GM21723 (cell line): Measurements from ENCODE around the gene CCDC57.
A peak's percentile ranks its signal among the peaks of the same experiment; 100 is the strongest.
"Not testable (repeated sequence)": the region's sequence is repeated elsewhere in the genome, so short reads cannot be mapped to it uniquely, and the experiment has no call there.

Source experiments
- ATAC-seq: cut with Tn5 transposase; IDR thresholded peaks from one replicate; pipeline ENCODE4 v1.9.1; 2021; ENCODE audit warnings: mild to moderate bottlenecking, moderate library complexity; ENCODE audit not compliant: unreplicated experiment

Gene CCDC57

DNA sequence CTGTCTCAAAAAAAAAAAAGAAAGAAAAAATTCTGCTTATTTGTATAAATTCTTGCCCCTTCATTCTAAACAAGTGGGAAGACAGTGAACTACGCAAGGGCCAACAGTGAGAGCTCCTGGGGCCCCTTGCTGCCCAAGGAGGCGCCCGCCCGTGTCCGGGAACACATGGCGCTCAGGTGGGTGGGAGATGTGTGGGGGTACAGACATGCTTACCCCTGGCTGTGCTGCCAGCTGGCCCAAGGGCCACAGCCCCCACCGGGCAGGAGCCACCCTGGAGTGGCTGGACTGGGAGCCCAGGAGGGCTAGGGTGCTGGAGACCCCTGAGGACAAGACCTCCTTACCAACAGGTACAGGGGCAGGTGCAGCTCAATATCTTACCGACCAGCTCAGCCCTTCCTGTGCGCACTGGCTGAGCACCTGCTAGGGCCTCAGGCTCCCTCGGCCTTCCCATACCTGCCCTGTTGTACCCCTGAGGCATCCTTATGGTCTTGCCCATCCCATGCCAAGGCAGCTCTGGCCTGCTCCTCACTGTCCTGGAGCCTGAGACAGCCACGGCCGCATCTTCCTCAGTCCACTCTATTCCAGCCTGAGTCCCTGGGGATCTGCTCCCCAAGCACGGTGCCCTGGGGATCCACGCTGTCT is 56.2 kb downstream of the CCDC57 start:
- no peak for ATAC-seq

DNA sequence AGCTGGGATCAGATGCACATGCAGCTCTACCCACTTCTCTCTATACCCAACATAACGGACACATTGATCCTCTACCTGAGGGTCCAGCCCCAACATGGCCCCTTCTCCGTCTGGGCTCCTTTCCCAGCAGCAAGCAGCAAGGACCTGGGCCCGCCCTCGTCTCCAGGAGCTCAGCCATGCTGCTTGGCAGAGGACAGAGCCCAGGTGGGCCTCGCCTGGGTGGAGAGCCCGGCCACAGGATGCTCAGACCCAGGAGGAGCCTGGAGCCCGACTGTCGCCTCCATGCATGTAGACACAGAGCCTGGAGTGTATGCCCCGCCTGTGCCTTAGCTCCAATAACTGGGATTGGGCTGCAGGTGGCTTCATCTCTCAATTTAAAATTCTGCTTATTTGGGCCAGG is 57.0 kb downstream of the CCDC57 start:
- ATAC-seq = no peak

DNA sequence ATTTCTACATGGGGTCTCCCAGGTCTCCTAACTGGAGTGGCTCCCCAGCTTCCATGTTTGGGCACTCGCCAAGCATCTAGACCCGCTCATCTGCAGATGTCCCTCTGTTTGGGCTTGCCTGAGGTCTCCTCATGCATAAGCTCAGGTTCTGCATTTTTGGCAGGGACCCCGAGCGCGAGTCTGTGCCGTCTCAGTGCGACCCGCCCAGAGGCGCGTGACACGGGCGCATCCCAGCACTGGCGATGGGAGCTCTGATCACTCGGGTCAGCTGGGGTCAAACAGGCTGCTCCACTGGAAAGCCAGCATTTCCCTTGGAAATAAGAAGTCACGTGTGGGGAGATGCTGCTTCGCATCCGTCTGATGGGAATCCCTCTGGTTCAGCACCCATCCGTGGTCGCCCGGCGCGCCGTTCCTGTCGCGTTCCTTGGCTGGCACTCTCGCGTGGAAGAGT is 57.7 kb downstream of the CCDC57 start:
- no peak for ATAC-seq

DNA sequence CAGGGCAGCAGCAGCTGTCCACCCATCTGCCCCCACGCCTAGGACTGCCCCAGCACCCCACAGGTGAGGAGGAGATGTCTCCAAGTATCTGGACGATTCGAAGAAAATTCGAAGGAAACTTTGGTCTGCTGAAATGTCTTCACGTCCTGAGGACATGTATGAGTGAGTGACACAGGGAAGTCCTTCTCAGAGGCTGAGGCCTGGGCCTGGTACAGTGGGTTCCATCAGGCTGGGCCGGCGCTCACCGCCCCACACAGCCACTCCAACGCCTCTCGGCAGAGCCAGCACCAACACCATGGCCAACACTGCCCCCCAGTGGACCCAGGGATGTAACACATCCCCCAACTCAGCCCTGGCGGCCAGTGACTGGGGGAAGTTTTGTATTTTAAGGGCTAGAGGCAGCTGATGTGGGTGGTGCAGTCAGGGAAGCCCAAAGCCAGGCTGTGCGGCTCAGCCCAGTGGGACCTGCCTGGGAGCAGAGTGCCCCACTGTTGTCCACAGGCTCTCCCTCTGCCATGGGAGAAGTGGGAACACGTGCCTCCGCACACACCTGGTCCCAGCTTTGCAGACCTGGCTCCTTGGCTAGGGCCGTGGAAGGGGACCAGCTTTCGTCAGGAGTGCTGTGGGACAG is 58.8 kb downstream of the CCDC57 start:
- peak; percentile 54 for ATAC-seq

DNA sequence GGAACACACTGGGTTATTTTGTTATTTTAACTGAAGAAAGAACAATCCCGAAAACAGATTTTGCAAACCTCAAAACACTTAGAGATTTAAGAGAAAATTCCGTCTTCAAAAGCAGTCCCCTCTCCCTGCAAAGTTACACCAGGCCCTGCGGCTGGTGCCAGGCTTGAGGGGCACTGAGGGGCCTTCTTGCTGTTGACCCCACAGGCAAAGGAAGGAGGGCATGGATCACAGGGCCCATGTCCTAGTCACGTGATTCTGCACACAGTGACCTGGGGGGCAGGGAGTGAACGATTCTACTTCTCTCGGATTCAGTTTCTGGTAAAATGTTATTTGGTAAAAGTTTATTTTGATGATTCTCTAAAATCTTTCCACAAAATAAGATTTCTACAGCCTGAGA is 59.3 kb downstream of the CCDC57 start:
- no peak for ATAC-seq

DNA sequence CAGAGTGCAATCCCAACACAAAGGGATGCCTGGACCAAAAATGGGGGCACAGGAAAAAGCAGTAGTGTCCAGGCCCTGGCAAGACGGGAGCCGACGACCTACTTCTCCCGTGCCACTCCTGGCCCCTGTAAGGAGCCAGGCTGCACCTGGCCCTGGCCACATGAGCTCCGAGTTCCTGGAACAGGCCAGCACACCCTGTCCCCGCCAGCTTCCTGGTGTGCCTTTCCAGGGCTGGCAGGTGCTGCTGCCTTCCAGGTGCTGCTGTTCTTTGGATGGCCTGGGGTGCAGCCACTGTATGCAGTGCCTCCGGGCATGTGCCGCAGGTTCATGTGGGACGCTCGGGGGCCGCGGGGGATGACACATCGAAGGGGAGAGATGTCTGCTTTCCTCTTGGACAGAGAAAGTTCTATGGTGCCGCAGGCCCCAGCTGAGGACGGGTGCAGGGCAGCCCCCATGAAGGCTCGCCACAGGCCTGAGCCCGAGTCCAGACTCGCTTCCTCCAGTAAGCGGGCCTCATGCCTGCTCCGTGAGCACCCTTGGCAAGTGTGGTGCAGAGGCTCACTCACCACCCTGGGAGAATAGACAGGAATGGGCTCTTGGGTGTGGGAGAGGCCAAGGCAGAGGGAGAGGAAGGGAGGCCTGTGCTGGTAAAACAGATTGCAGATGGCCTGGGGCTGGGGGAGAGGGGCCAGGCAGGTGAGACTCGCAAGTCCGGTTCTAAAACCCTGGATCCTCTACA is 59.9 kb downstream of the CCDC57 start:
- no peak for ATAC-seq

DNA sequence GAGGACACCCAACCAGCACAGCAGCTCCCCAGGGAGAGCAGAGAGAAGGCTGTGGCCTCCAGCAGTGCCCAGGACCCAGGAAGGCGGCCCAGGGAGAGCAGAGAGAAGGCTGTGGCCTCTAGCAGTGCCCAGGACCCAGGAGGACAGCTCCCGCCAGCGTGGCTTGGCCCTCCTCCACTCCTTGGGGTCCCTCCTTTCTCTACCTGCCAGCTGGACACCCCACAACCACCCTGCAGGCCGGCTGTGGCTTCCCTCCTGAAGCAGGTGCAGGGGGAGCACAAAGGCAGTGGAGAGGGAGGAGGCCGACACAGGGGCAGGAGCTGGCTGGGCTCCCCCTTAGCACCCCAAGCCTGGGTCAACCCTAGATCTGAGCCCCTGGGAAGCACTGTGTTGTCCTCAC is 60.5 kb downstream of the CCDC57 start:
- ATAC-seq = no peak

DNA sequence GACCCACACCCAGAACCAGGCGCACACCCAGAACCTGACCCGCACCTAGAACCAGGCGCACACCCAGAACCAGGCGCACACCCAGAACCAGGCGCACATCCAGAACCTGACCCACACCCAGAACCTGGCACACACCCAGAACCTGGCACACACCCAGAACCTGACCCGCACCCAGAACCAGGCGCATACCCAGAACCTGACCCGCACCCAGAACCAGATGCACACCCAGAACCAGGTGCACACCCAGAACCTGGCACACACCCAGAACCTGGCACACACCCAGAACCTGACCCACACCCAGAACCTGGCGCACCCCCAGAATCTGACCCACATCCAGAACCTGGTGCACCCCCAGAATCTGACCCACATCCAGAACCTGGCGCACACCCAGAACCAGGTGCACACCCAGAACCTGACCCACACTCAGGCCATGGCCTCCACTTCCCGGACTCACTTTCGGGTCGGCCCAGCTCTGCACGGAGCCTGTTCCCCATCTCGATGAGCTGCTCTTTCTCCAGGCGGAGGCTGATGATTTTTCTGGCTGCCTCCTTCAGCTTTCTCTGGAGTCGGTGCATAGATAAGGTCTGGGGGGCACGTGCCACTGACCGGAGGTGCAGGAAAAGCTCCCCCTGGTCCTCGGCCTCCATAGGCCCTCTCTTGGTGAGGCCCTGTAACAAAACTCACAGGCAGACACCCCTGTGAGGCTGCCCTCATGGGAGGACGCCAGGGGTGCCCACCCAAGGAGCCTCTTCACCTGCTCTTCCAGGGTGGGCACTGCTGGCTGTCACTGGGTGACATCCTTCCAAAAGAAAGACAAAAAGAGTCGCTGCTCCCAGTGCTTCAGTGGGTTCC is 61.3 kb downstream of the CCDC57 start:
- ATAC-seq = no peak

DNA sequence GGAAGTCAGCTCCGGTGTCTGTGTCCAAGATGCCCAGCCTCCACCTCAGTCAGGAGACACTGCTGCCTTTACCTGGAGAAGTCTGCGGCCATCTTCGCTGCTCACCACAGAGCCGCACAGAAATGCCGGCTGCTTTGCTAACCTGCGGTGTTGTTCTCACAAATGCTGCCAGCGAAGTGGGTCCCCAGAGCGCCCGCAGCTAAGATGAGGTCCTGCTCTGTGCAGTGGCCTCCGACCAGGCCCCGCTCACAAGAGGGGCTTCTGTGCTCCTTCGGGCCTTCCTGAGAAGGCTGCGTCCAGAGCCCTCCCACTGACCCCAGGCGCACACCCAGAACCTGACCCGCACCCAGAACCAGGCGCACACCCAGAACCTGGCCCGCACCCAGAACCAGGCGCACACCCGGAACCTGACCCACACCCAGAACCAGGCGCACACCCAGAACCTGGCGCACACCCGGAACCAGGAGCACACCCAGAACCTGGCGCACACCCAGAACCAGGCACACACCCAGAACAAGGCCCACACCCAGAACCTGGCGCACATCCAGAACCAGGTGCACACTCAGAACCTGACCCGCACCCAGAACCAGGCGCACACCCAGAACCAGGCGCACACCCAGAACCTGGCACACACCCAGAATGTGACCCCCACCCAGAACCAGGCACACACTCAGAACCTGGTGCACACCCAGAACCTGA is 63.1 kb downstream of the CCDC57 start:
- no peak for ATAC-seq

DNA sequence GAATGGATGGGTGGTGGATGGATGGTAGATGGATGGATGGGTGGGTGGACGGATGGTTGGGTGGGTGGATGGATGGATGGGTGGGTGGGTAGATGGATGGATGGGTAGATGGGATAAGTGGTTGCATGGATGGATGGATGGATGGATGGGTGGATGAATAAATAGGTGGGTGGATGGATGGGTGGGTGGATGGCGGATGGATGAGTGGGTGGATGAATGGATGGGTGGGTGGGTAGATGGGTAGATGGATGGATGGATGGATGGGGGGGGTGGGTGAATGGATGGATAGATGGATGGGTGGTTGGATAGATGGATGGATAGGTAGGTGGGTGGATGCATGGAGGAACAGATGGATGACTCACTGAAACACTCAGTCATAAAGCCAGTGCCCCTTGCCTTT is 63.6 kb downstream of the CCDC57 start:
- no peak for ATAC-seq

DNA sequence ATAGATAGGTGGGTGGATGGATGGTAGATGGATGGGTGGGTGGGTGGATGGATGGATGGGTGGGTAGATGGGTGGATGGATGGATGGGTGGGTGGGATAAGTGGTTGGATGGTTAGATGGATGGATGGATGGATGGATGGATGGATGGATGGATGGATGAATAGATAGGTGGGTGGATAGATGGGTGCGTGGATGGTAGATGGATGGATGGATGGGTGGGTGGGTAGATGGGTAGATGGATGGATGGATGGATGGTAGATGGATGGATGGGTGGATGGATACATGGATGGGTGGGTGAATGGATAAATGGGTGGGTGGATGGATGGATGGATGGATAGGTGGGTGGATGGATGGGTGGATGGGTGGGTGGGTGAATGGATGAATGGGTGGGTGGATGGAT is 64.6 kb downstream of the CCDC57 start:
- no peak for ATAC-seq

DNA sequence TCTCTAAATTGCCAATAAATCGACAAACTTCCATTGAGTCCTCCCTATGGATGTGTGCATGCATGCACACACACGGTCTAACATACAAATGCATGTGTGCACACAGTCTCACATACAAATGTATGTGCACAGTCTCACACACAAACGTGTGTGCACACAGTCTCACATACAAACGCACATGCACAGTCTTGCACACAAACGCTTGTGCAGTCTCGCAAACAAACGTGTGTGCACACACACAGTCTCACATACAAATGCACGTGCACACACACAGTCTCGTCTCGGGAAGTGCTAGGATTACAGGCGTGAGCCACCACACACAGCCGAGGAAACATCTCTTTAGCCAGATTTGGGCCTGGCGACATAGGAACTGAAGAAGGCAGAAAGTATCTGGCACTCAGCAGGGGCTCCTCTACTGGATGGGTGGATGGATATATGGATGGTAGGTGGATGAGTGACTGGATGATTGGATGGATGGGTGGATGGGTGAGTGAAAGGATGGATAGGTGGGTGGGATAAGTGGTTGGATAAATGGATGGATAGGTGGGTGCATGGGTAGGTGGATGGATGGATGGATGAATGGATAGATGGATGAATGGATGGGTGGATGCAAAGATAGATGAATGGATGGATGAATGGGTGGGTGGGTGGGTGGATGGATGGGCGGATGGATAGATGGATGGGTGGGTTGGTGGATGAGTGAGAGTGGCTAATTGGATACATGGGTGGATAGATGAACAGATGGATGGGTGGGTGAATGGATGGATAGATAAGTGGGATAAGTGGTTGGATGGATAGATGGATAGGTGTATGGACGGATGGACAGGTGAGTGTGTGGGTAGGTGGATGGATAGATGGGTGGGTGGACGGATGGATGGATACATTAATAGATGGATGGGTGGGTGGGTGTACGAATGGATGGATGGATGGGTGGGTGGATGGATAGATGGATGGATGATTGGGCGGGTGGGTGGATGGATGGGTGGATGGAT is 65.7 kb downstream of the CCDC57 start:
- ATAC-seq = no peak

DNA sequence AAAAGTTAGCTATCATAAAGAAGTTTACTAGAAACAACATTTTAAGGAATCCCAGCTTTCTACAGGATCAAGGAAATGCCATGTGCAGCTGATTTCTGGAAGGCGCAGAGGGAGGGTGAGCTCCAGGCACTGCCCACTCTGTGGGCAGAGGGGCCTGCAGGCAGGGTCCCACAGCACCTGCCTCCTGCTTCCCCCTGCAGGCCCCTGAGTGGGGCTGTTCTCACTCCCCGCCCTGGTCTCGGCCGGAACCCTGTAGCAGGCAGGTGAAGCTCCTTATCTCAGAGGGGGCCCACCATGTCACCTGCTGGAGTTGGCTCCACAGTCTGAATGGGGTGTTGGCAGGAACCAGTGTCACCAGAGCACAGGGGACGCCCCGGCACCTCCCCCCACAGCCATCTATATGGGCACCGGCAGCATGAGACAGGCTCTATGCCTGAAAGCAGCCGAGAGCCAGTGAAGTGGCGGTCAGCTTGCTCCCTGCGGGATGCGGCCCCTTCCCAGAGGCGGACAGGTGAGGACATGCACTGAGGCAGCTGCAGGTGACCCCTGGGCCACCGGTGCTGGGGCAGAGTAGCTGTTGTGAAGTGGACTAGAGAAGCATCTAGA is 67.0 kb downstream of the CCDC57 start:
- no peak for ATAC-seq

DNA sequence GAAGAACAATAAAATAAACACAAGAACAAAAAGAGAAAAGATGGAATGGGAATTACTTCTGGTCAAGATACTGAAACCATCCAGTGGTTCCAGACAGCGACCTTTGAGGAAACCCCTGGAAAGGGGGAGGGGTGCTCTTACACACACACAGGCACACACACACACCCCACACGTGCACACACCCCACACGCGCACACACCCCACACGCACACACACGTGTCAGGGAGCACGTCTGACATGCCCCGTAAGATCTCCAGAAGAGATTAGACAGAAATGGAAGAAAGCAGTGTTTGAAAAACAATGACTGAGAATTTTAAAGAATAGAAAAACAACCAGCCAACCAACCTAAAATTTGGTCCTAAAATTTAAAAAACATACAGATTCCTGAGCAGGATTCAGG is 69.3 kb downstream of the CCDC57 start:
- ATAC-seq = no peak

DNA sequence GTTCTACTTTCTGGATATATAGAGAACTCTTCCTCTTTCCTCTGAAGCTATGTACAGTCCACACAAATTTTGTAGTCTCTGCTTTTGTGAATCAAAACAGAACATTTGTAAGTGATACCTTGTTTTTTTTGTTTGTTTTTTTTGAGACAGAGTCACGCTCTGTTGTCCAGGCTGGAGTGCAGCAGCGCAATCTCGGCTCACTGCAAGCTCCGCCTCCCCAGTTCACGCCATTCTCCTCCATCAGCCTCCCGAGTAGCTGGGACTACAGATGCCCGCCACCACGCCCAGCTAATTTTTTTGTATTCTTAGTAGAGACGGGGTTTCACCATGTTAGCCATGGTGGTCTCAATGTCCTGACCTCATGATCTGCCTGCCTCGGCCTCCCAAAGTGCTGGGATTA is 72.7 kb downstream of the CCDC57 start:
- ATAC-seq = not testable (repeated sequence)

DNA sequence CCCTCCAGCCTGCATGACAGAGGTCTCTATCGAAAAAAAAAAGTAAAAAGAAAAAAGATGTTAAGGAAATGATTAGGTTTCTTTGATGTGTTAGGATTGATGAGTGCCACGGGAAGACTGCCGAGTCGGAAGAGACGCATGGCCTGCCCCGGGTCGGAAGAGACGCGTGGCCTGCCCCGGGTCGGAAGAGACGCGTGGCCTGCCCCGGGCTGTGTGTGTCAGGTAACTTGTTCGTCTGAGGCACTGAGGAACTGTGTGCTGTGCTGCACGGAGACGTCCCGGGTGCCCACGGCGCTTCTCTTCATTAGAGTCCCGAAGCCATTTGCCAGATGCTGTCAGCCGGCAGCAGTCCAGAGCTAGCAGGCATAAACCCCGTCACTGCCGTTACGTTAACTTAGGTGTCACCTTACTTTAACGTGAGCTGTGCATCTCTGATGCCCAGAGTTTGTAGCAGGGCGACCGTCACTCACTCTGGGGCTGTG is 74.1 kb downstream of the CCDC57 start:
- ATAC-seq = no peak

DNA sequence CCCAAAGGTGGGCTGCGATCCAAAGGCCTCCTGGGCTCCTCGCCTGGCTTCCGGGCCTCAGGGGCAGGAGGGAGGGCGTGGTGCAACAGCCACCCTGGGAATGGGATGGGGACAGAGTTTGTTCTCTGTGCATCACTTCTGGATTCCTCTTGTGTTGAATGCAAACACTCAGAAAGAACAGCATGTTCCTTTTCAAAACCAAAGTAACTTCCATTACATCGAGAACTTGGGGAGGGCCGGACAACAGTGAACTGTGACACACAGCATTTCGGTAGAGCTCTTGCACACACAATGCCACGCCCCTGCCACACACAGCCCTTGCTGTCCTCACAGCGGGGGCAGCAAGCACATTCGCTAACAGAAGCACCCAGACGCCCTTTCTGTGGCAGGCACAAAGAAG is 78.5 kb downstream of the CCDC57 start:
- ATAC-seq = no peak

DNA sequence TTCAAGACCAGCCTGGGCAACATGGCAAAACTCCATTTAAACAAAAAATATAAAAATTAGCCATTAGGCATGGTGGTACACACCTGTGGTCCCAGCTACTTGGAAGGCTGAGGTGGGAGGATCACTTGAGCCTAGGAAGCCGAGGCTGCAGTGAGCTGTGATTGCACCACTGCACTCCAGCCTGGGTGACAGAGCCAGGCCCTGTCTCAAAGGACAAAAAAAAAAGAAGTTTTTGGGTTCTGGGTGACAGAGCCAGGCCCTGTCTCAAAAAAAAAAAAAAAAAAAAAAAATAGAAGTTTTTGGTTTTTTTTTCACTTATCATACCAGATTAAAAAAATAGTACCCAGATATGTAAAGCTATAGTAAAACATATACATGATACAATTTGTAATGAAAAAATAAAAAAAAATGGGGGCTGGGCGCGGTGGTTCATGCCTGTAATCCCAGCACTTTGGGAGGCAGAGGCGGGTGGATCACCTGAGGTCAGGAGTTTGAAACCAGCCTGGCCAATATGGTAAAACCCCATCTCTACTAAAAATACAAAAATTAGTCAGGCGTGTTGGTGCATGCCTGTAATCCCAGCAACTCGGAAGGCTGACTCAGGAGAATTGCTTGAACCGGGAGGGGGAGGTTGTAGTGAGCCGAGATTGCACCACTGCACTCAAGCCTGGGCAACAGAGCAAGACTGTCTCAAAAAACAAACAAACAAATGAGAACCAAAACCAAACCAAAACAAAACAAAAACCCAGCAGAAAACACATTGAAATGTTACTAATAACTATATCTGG is 79.3 kb downstream of the CCDC57 start:
- ATAC-seq = not testable (repeated sequence)
